H1 (cell line): ENCODE data around the gene BAZ1B. TPM values are rescaled to one million over a fixed set of nuclear protein-coding genes. Genes with fewer than 3 reads are reported as not detected.

ENCODE experiments used
- TEAD4 ChIP-seq: IDR thresholded peaks from 2 replicates; pipeline ENCODE4 v1.6.1; 2012; ENCODE audit warnings: low read depth, low read length, inconsistent platforms, mixed read lengths
- USF2 ChIP-seq: IDR thresholded peaks from 2 replicates; pipeline ENCODE4 v1.6.1; 2011; ENCODE audit warnings: low read length, improper control_type of control experiment
- polyA plus RNA-seq, 7 experiments: library from polyadenylated mRNA; depleted of rRNA in 3 of 7; stranded (reverse) in 5 of 7; unstranded in 2 of 7; fragments of >200 nt in 5 of 7; fragments of 200-250 nt in 2 of 7; gene quantifications; 1 replicate in 5 of 7; 2 replicates in 1 of 7; 4 replicates in 1 of 7; pipeline versions ENCODE4 v1.2.1 to v1.2.3, GENCODE V29; 2011 to 2013; ENCODE audit warnings: missing spikeins in 2 of 7, mixed read lengths in 2 of 7
- total RNA-seq: library from RNA; stranded (reverse); fragmentation: NEBNext Ultra II Directional; extraction: Animal tissue kit (Norgen Biotek cat#: 25700); gene quantifications from 2 replicates; pipeline ENCODE4 v1.2.1, GENCODE V29; 2021

BAZ1B gene
- total and polyA plus RNA-seq, 2 of the 8 experiments (the other 6 are each of a cell fraction or from before 2014, with no cell fraction given) = 21.0 to 86.8 TPM

GRCh38 chr7:73560109-73560835 lies 38.2 kb upstream of the BAZ1B start (continued):
- no peak for TF ChIP-seq USF2
- no peak for TF ChIP-seq TEAD4
